Measurements from ENCODE around the gene GLIS2.

GLIS2 gene

GRCh38 chr16:4327386-4328045 lies 11.6 kb downstream of the GLIS2 start:
- DNase-seq (ENCODE audit: low read depth), result no peak
- in situ Hi-C loops (cut with HindIII; ENCODE audit: low sequenced_read_pairs), result no loop called here
- TF ChIP-seq CTCF (IDR thresholded peaks at IDR 0.05; ENCODE audit: low read depth, low read length, missing control alignments), result no peak
- peak overlapping the region; percentile 25 for H3K4me3 ChIP-seq (ENCODE audit: low read depth, low read length)

- TF ChIP-seq CTCF (IDR thresholded peaks at IDR 0.05; ENCODE audit: low read depth, low read length, missing control alignments), result peak; percentile 69
- peak overlapping the region; percentile 25 for H3K4me3 ChIP-seq (ENCODE audit: low read depth, low read length)
- in situ Hi-C loops (cut with HindIII; ENCODE audit: low sequenced_read_pairs), result no loop called here
- DNase-seq (ENCODE audit: low read depth), result no peak
These were observed 12.3 kb downstream of the GLIS2 start for GRCh38 chr16:4328046-4328781.

- no peak overlapping the region for H3K4me3 ChIP-seq (ENCODE audit: low read depth, low read length)
- TF ChIP-seq CTCF (IDR thresholded peaks at IDR 0.05; ENCODE audit: low read depth, low read length, missing control alignments), result no peak
- in situ Hi-C loops (cut with HindIII; ENCODE audit: low sequenced_read_pairs), result no loop called here
- DNase-seq (ENCODE audit: low read depth), result no peak
These were observed 13.2 kb downstream of the GLIS2 start for GRCh38 chr16:4328782-4329775.

GRCh38 chr16:4330277-4330874 lies 14.5 kb downstream of the GLIS2 start:
- no peak for DNase-seq (ENCODE audit: low read depth)
- in situ Hi-C loops (cut with HindIII; ENCODE audit: low sequenced_read_pairs), result no loop called here
- peak; percentile 96 for TF ChIP-seq CTCF (IDR thresholded peaks at IDR 0.05; ENCODE audit: low read depth, low read length, missing control alignments)
- H3K4me3 ChIP-seq (ENCODE audit: low read depth, low read length), result no peak overlapping the region

- no peak for DNase-seq (ENCODE audit: low read depth)
- no peak overlapping the region for H3K4me3 ChIP-seq (ENCODE audit: low read depth, low read length)
- in situ Hi-C loops (cut with HindIII; ENCODE audit: low sequenced_read_pairs), result no loop called here
- no peak for TF ChIP-seq CTCF (IDR thresholded peaks at IDR 0.05; ENCODE audit: low read depth, low read length, missing control alignments)
These were observed 16.2 kb downstream of the GLIS2 start for GRCh38 chr16:4332083-4332482.
